Measurements from ENCODE around the gene CNNM2.

The CNNM2 gene

GRCh38 chr10:103077020-103077419 is 158.9 kb downstream of the CNNM2 start:
- DNase-seq (ENCODE audit: low read depth in 2 of 2), result no peak

- DNase-seq (ENCODE audit: low read depth in 2 of 2), result no peak
Observed at GRCh38 chr10:103077491-103078308, 159.6 kb downstream of the CNNM2 start.

GRCh38 chr10:103078309-103078615 is 160.2 kb downstream of the CNNM2 start:
- DNase-seq (ENCODE audit: low read depth in 2 of 2), result no peak

GRCh38 chr10:103078676-103079075 is 160.6 kb downstream of the CNNM2 start:
- no peak for DNase-seq (ENCODE audit: low read depth in 2 of 2)

GRCh38 chr10:103079100-103079499 is 161.0 kb downstream of the CNNM2 start:
- no peak for DNase-seq (ENCODE audit: low read depth in 2 of 2)

GRCh38 chr10:103079946-103080345 is 161.9 kb downstream of the CNNM2 start:
- DNase-seq (ENCODE audit: low read depth in 2 of 2), result no peak

GRCh38 chr10:103080891-103081581 is 162.9 kb downstream of the CNNM2 start:
- DNase-seq (ENCODE audit: low read depth in 2 of 2), result no peak

- no peak for DNase-seq (ENCODE audit: low read depth in 2 of 2)
Observed at GRCh38 chr10:103082683-103083082, 164.6 kb downstream of the CNNM2 start.

GRCh38 chr10:103083266-103083976 is 165.3 kb downstream of the CNNM2 start:
- no peak for DNase-seq (ENCODE audit: low read depth in 2 of 2)

GRCh38 chr10:103083977-103084320 is 165.9 kb downstream of the CNNM2 start:
- no peak for DNase-seq (ENCODE audit: low read depth in 2 of 2)

- DNase-seq (ENCODE audit: low read depth in 2 of 2), result no peak
Observed at GRCh38 chr10:103086261-103086660, 168.2 kb downstream of the CNNM2 start.

- no peak for DNase-seq (ENCODE audit: low read depth in 2 of 2)
Observed at GRCh38 chr10:103086799-103087198, 168.7 kb downstream of the CNNM2 start.

GRCh38 chr10:103089493-103089892 is 171.4 kb downstream of the CNNM2 start:
- DNase-seq (ENCODE audit: low read depth in 2 of 2), result no peak

- no peak for DNase-seq (ENCODE audit: low read depth in 2 of 2)
Observed at GRCh38 chr10:103090911-103091310, 172.8 kb downstream of the CNNM2 start.

- DNase-seq (ENCODE audit: low read depth in 2 of 2), result no peak
Observed at GRCh38 chr10:103095005-103095404, 176.9 kb downstream of the CNNM2 start.

- no peak for DNase-seq (ENCODE audit: low read depth in 2 of 2)
Observed at GRCh38 chr10:103096130-103096529, 178.0 kb downstream of the CNNM2 start.

GRCh38 chr10:103098240-103098639 is 180.1 kb downstream of the CNNM2 start:
- no peak for DNase-seq (ENCODE audit: low read depth in 2 of 2)

GRCh38 chr10:103100620-103101019 is 182.5 kb downstream of the CNNM2 start:
- no peak for DNase-seq (ENCODE audit: low read depth in 2 of 2)

- no peak for DNase-seq (ENCODE audit: low read depth in 2 of 2)
Observed at GRCh38 chr10:103102195-103102594, 184.1 kb downstream of the CNNM2 start.

GRCh38 chr10:103103989-103104388 is 185.9 kb downstream of the CNNM2 start:
- DNase-seq (ENCODE audit: low read depth in 2 of 2), result no peak

- no peak for DNase-seq (ENCODE audit: low read depth in 2 of 2)
Observed at GRCh38 chr10:103104721-103105120, 186.6 kb downstream of the CNNM2 start.

GRCh38 chr10:103105462-103105861 is 187.4 kb downstream of the CNNM2 start:
- DNase-seq (ENCODE audit: low read depth in 2 of 2), result no peak

GRCh38 chr10:103106539-103106938 is 188.4 kb downstream of the CNNM2 start:
- no peak for DNase-seq (ENCODE audit: low read depth in 2 of 2)
